Heart left ventricle (tissue), 13 donors: Measurements from ENCODE around the gene NOX3.

Experiments used
- CTCF ChIP-seq, 12 donors: fragments of 200-600 bp; sonication (generic) in 4 of 12; IDR thresholded peaks; one replicate each; pipeline versions ENCODE4 v1.5.0 to v1.8.0; 2018 to 2022; ENCODE audit warnings: antibody characterized with exemption in 12 of 12, mild to moderate bottlenecking in 5 of 12
- POLR2A ChIP-seq, 2 donors: fragments of 450-650 bp; IDR thresholded peaks; one replicate each; pipeline ENCODE4 v1.6.1; 2017; ENCODE audit warnings: antibody characterized with exemption in 2 of 2, mild to moderate bottlenecking in 2 of 2, moderate library complexity in 2 of 2
- donor health status: ischemic (EF 13 %, LVEDD 7.1; RV severe dilation, severe dysfunction).
- donor health status: DM: no; HTN: yes; CAD: no.
- donor health status: DM: no; HTN: no; CAD: no.
- donor health status: ischemic (EF 25% LVEDD 6.9; RV normal size, moderate dysfunction).
- donor health status: ischemic (EF 25% LVEDD 5.7; RV mildly dilated, moderate dysfunction).
- donor health status: ischemic (EF 35%, LVEDD 5.7; RV mildly dilated, moderate dysfunction).
- donor health status: nonischemic (EF 11% LVEDD 7.7; RV severe dilation, severe dysfunction).
- donor health status: DM: yes; HTN: yes; CAD: no.
- donor health status: PGD.
- donor health status: ischemic (EF 29% LVEDD 5.4; RV normal size, mild dysfunction).
- donor health status: nonischemic (EF 23%, LVEDD 6.1; RV moderate dilation, normal function).

GRCh38 chr6:155346957-155347356, 108.7 kb downstream of the NOX3 start:
- TF ChIP-seq CTCF (IDR thresholded peaks at IDR 0.05) (no peak), POLR2A (IDR thresholded peaks at IDR 0.05) (no peak)
